HEK293 (cell line): ENCODE results near the gene INSM1.

ENCODE experiments used
- CTCF ChIA-PET: fragments of 350-600 bp; formaldehyde crosslinking; extraction: SDS; loops from one replicate; lab custom pipeline; 2021; ENCODE audit warnings: antibody characterized with exemption; lab: Yijun Ruan, JAX
- POLR2A ChIA-PET: fragments of 300-600 bp; formaldehyde crosslinking; extraction: SDS; loops from one replicate; lab custom pipeline; 2020; ENCODE audit warnings: antibody characterized with exemption, inconsistent platforms; lab: Yijun Ruan, JAX
- H3K27ac ChIP-seq: fragments of 200-500 bp; sonication (Bioruptor generic); 2 replicates; pipeline ENCODE4 v1.5.1; 2014; ENCODE audit warnings: low read depth, low read length, control low read depth, inconsistent platforms; ENCODE audit errors: extremely low read depth
- H3K36me3 ChIP-seq, 2 experiments: fragments of 200-500 bp in 1 of 2; sonication (Bioruptor generic) in 1 of 2; 1 replicate in 1 of 2; 2 replicates in 1 of 2; pipeline ENCODE4 v1.5.1; 2014 to 2017; ENCODE audit warnings: inconsistent platforms in 2 of 2, low read length in 2 of 2; ENCODE audit not compliant: control insufficient read depth in 2 of 2, insufficient read depth in 1 of 2
- H3K4me1 ChIP-seq: fragments of 200-500 bp; sonication (Bioruptor generic); 2 replicates; pipeline ENCODE4 v1.5.1; 2014; ENCODE audit warnings: mild to moderate bottlenecking, low read length, inconsistent platforms; ENCODE audit not compliant: control insufficient read depth, insufficient read depth
- H3K4me3 ChIP-seq: 2 replicates; pipeline ENCODE4 v1.5.1; 2011; ENCODE audit warnings: low read depth, mild to moderate bottlenecking, control low read depth, low read length, moderate library complexity
- H3K9me3 ChIP-seq: fragments of 200-500 bp; sonication (Bioruptor generic); 2 replicates; pipeline ENCODE4 v1.5.1; 2014; ENCODE audit warnings: low read depth, low read length, inconsistent platforms; ENCODE audit not compliant: control insufficient read depth, insufficient read depth
- FEZF1 ChIP-seq: fragments of 450-650 bp; formaldehyde crosslinking; IDR thresholded peaks from 2 replicates; pipeline ENCODE4 v1.5.1; 2016; ENCODE audit warnings: missing biosample characterization, missing genetic modification characterization
- HOXC10 ChIP-seq: sonication (generic); formaldehyde crosslinking; IDR thresholded peaks from 2 replicates; pipeline ENCODE4 v1.8.1; 2023; ENCODE audit warnings: mild to moderate bottlenecking, missing genetic modification reagents
- KLF8 ChIP-seq: fragments of 450-650 bp; formaldehyde crosslinking; IDR thresholded peaks from 2 replicates; pipeline ENCODE4 v1.5.1; 2016; ENCODE audit warnings: missing biosample characterization, missing genetic modification characterization
- SCRT1 ChIP-seq: fragments of 450-650 bp; formaldehyde crosslinking; IDR thresholded peaks from 2 replicates; pipeline ENCODE4 v1.5.1; 2016; ENCODE audit warnings: missing biosample characterization, missing genetic modification characterization, borderline replicate concordance
- SETDB1 ChIP-seq: IDR thresholded peaks from one replicate; pipeline ENCODE4 v1.6.1; 2017; ENCODE audit warnings: mild to moderate bottlenecking, low read length, moderate library complexity, mixed read lengths; ENCODE audit not compliant: insufficient read length
- ZBTB1 ChIP-seq: fragments of 450-650 bp; formaldehyde crosslinking; IDR thresholded peaks from 2 replicates; pipeline ENCODE4 v1.5.1; 2016; ENCODE audit warnings: missing biosample characterization, missing genetic modification characterization
- ZFP41 ChIP-seq: fragments of 450-650 bp; formaldehyde crosslinking; IDR thresholded peaks from 2 replicates; pipeline ENCODE4 v1.5.1; 2016; ENCODE audit warnings: missing biosample characterization, missing genetic modification characterization, borderline replicate concordance
- ZIC2 ChIP-seq: fragments of 450-650 bp; formaldehyde crosslinking; IDR thresholded peaks from 2 replicates; pipeline ENCODE4 v1.5.1; 2016; ENCODE audit warnings: missing biosample characterization, missing genetic modification characterization
- ZNF148 ChIP-seq: fragments of 450-650 bp; formaldehyde crosslinking; IDR thresholded peaks from 2 replicates; pipeline ENCODE4 v1.5.0; 2017; ENCODE audit warnings: missing biosample characterization, missing genetic modification characterization, borderline replicate concordance
- ZNF157 ChIP-seq: fragments of 450-650 bp; formaldehyde crosslinking; IDR thresholded peaks from 2 replicates; pipeline ENCODE4 v1.5.1; 2016; ENCODE audit warnings: missing biosample characterization, missing genetic modification characterization
- ZNF169 ChIP-seq: fragments of 450-650 bp; formaldehyde crosslinking; IDR thresholded peaks from 2 replicates; pipeline ENCODE4 v1.5.1; 2016; ENCODE audit warnings: missing biosample characterization, missing genetic modification characterization
- ZNF248 ChIP-seq: fragments of 450-650 bp; formaldehyde crosslinking; IDR thresholded peaks from 2 replicates; pipeline ENCODE4 v1.5.1; 2017; ENCODE audit warnings: missing biosample characterization, missing genetic modification characterization
- ZNF394 ChIP-seq: fragments of 450-650 bp; formaldehyde crosslinking; IDR thresholded peaks from 2 replicates; pipeline ENCODE4 v1.5.1; 2016; ENCODE audit warnings: missing biosample characterization, missing genetic modification characterization, mild to moderate bottlenecking, moderate library complexity, borderline replicate concordance
- ZNF426 ChIP-seq: fragments of 450-650 bp; formaldehyde crosslinking; IDR thresholded peaks from 2 replicates; pipeline ENCODE4 v1.5.1; 2017; ENCODE audit warnings: missing biosample characterization, missing genetic modification characterization, mild to moderate bottlenecking, inconsistent platforms, moderate library complexity
- ZNF488 ChIP-seq: fragments of 450-650 bp; formaldehyde crosslinking; IDR thresholded peaks from 2 replicates; pipeline ENCODE4 v1.5.1; 2016; ENCODE audit warnings: missing biosample characterization, missing genetic modification characterization
- ZNF645 ChIP-seq: fragments of 450-650 bp; formaldehyde crosslinking; IDR thresholded peaks from 2 replicates; pipeline ENCODE4; 2016; ENCODE audit warnings: missing biosample characterization, missing genetic modification characterization
- ZNF660 ChIP-seq: fragments of 450-650 bp; IDR thresholded peaks from 2 replicates; pipeline ENCODE4 v1.5.1; 2018; ENCODE audit warnings: missing biosample characterization, mild to moderate bottlenecking, missing genetic modification characterization
- ZNF785 ChIP-seq: fragments of 450-650 bp; formaldehyde crosslinking; IDR thresholded peaks from 2 replicates; pipeline ENCODE4 v1.5.1; 2016; ENCODE audit warnings: missing biosample characterization, missing genetic modification characterization
- TF ChIP-seq, protein P1 (sequence below): IDR thresholded peaks from 2 replicates; pipeline ENCODE4 v1.6.1; 2011; ENCODE audit warnings: mild to moderate bottlenecking, low read depth, low read length, borderline replicate concordance

INSM1 gene

GRCh38 chr20:20391115-20391514 lies 23.2 kb downstream of the INSM1 start (continued):
- TF ChIP-seq ZNF394 (tag by site-specific recombination) (no peak), ZIC2 (no peak), ZBTB1 (tag by site-specific recombination) (no peak), KLF8 (tag by site-specific recombination) (no peak), FEZF1 (tag by site-specific recombination) (no peak), ZNF426 (no peak), SETDB1 (no peak)

GRCh38 chr20:20391766-20392165 lies 23.9 kb downstream of the INSM1 start:
- TF ChIP-seq ZNF169 (tag by site-specific recombination) (no peak), ZNF488 (tag by site-specific recombination) (no peak), HOXC10 (CRISPR knock-in tag) (no peak), ZNF157 (no peak), ZNF785 (tag by site-specific recombination) (no peak), ZFP41 (tag by site-specific recombination) (no peak), ZNF248 (tag by site-specific recombination) (no peak), ZNF645 (tag by site-specific recombination) (no peak), ZNF660 (tag by site-specific recombination) (no peak), ZNF148 (tag by site-specific recombination) (no peak), SCRT1 (tag by site-specific recombination) (no peak)
- TF ChIP-seq, protein P1, sequence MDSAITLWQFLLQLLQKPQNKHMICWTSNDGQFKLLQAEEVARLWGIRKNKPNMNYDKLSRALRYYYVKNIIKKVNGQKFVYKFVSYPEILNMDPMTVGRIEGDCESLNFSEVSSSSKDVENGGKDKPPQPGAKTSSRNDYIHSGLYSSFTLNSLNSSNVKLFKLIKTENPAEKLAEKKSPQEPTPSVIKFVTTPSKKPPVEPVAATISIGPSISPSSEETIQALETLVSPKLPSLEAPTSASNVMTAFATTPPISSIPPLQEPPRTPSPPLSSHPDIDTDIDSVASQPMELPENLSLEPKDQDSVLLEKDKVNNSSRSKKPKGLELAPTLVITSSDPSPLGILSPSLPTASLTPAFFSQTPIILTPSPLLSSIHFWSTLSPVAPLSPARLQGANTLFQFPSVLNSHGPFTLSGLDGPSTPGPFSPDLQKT: no peak
- TF ChIP-seq, all 188 proteins: peak for 0
- H3K9me3 ChIP-seq: no peaks in the 10 kb centered on the region
- H3K4me1 ChIP-seq: no peaks in the 10 kb centered on the region
- no peak overlapping the region for H3K4me3 ChIP-seq
- no peaks in the 10 kb centered on the region for H3K36me3 ChIP-seq
- ChIA-PET CTCF (no interaction called here), POLR2A (no interaction called here)
- H3K27ac ChIP-seq: no peak overlapping the region
